Type B pancreatic cell (in vitro differentiated cells): ENCODE results near the gene MED12L. TPM values are rescaled to one million over a fixed set of nuclear protein-coding genes. Genes with fewer than 3 reads are reported as not detected.

Experiments
- DNase-seq: peaks from one replicate; pipeline ENCODE4 v3.0.0; 2021; ENCODE audit warnings: mixed read lengths; ENCODE audit not compliant: unreplicated experiment; ENCODE audit errors: extremely low spot score
- H3K27ac Mint-ChIP-seq: 2 replicates; pipeline ENCODE4 v1.8.0; 2021; ENCODE audit warnings: mild to moderate bottlenecking, mixed read lengths
- H3K27me3 Mint-ChIP-seq: 2 replicates; pipeline ENCODE4 v1.8.0; 2021; ENCODE audit warnings: mixed read lengths
- H3K36me3 Mint-ChIP-seq: 2 replicates; pipeline ENCODE4 v1.8.0; 2021; ENCODE audit warnings: mixed read lengths
- H3K4me1 Mint-ChIP-seq: one replicate; pipeline ENCODE4 v1.8.0; 2021; ENCODE audit warnings: mixed read lengths; ENCODE audit not compliant: unreplicated experiment
- H3K4me3 Mint-ChIP-seq: 2 replicates; pipeline ENCODE4 v1.8.0; 2021; ENCODE audit warnings: mild to moderate bottlenecking, mixed read lengths
- H3K9me3 Mint-ChIP-seq: 2 replicates; pipeline ENCODE4 v1.8.0; 2021; ENCODE audit warnings: mixed read lengths
- total RNA-seq: library from RNA; stranded (reverse); gene quantifications from 2 replicates; pipeline ENCODE4 v1.2.1, GENCODE V29; 2021; ENCODE audit warnings: low replicate concordance
- TF ChIP-seq, protein P1 (sequence below): fragments of 200-600 bp; sonication (generic); conservative IDR thresholded peaks from 2 replicates; pipeline ENCODE4 v1.5.0; 2021; ENCODE audit warnings: antibody characterized with exemption, mild to moderate bottlenecking

Gene MED12L
- total RNA-seq, 1 donor from 2014 or later = 6.4 TPM

DNA sequence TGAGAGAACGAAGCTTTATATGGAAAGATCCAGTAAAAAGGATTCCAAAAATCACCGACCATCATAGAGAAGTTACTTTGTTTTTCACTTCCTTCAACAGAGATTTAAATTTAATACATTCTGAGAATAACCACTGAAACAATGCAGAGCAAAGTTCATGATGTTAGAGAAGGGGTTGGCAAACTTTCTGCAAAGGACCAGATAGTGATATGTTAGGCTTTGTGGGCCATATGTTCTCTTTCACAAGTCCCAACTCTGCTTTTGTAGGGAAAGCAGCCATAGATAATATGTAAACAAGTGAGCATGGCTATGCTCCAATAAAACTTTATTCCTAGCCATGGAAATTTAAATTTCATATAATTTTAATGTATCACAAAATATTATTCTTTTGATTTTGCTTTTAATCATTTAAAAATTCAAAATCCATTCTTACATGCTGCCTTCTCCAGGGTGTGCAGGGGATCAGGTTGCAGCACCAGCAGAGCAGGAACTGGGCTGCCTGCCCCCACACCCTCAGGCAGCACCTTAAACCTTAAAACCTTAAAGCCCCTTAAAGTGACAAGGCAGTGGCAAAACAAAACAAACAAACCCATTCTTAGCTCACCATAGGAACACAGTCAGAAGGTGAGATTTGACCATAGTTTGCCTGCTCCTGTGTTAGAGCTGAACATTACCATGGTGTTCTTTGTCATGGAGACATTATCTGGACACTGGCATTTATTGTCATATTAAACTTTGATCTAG is 392.3 kb downstream of the MED12L start:
- peaks cover 10% of the 10 kb centered on the region for H3K9me3 Mint-ChIP-seq
- no peaks in the 10 kb centered on the region for H3K27me3 Mint-ChIP-seq

DNA sequence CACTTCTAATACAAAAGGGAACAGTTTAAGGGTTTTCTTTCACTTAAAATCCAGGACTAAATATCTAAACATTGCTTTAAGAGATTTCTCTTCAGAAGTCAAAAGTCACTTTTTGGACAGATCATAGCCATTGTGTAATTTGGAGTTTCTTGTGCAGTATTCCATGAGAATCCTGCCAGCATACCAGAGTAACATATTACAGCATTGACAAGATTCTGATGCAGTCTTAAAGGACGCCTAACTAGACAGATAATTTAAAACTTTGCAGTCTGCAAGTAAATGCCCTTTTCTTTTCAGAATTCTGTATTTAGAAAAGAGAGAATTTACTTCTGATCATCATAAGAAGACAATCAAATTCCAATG is 392.9 kb downstream of the MED12L start:
- H3K4me3 Mint-ChIP-seq = no peak overlapping the region
- H3K27me3 Mint-ChIP-seq = no peaks in the 10 kb centered on the region
- H3K4me1 Mint-ChIP-seq = peaks cover 14% of the 10 kb centered on the region

More for the DNA sequence above, 392.3 kb downstream of the MED12L start:
- no peak overlapping the region for H3K27ac Mint-ChIP-seq
- peaks cover 14% of the 10 kb centered on the region for H3K4me1 Mint-ChIP-seq
- H3K4me3 Mint-ChIP-seq = no peak overlapping the region
- TF ChIP-seq, protein P1, sequence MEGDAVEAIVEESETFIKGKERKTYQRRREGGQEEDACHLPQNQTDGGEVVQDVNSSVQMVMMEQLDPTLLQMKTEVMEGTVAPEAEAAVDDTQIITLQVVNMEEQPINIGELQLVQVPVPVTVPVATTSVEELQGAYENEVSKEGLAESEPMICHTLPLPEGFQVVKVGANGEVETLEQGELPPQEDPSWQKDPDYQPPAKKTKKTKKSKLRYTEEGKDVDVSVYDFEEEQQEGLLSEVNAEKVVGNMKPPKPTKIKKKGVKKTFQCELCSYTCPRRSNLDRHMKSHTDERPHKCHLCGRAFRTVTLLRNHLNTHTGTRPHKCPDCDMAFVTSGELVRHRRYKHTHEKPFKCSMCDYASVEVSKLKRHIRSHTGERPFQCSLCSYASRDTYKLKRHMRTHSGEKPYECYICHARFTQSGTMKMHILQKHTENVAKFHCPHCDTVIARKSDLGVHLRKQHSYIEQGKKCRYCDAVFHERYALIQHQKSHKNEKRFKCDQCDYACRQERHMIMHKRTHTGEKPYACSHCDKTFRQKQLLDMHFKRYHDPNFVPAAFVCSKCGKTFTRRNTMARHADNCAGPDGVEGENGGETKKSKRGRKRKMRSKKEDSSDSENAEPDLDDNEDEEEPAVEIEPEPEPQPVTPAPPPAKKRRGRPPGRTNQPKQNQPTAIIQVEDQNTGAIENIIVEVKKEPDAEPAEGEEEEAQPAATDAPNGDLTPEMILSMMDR = no peak
- no peak for DNase-seq
- H3K36me3 Mint-ChIP-seq = no peaks in the 10 kb centered on the region

DNA sequence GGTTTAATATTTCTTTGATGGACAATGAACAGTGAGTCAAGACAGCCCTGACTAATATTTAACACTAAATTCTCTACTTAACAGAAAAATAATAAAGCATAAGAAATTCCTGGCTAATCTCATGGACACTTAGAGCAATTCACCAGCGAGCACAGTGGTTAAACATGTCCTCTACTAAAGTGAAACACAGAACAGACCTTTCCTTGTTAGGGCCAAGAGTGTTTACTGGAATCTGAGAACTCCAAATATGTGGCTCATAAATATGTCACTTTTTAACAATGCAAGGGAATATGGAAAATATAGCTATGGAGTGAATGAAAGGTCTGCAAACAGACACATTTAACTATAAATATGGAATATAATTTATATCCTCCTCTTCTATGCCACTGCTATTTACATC is 394.0 kb downstream of the MED12L start:
- Mint-ChIP-seq H3K4me1 (peaks cover 14% of the 10 kb centered on the region), H3K27me3 (no peaks in the 10 kb centered on the region), H3K9me3 (peaks cover 10% of the 10 kb centered on the region), H3K36me3 (no peaks in the 10 kb centered on the region), H3K27ac (no peak overlapping the region), H3K4me3 (no peak overlapping the region)
- TF ChIP-seq, protein P1 = no peak
- DNase-seq = no peak

More for the DNA sequence above, 392.9 kb downstream of the MED12L start:
- no peak for DNase-seq
- TF ChIP-seq, protein P1 = no peak
- H3K27ac Mint-ChIP-seq = no peak overlapping the region
- H3K36me3 Mint-ChIP-seq = no peaks in the 10 kb centered on the region
- peaks cover 10% of the 10 kb centered on the region for H3K9me3 Mint-ChIP-seq

DNA sequence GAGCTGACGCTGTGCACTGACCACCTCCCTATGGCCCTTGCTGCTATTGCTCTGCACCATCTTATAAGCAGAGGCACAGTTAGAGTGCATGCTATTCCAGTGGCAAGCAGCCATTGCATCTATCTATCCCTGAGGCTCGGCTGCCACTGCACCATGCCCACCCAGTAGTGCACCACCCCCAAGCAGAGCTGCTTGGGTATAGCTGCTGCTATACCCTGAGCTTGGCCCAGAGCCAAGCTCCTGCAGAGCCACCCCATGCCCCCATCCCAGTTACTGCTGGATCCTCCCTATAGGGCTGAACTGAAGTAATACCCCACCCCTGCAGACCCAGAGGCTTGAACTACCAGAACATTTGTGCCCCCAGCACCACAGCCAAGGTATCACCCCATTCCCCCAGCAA is 395.0 kb downstream of the MED12L start:
- TF ChIP-seq, protein P1 = no peak
- DNase-seq = no peak
- Mint-ChIP-seq H3K4me3 (no peak overlapping the region), H3K4me1 (peaks cover 14% of the 10 kb centered on the region), H3K27me3 (no peaks in the 10 kb centered on the region), H3K9me3 (peaks cover 10% of the 10 kb centered on the region), H3K27ac (no peak overlapping the region), H3K36me3 (no peaks in the 10 kb centered on the region)

DNA sequence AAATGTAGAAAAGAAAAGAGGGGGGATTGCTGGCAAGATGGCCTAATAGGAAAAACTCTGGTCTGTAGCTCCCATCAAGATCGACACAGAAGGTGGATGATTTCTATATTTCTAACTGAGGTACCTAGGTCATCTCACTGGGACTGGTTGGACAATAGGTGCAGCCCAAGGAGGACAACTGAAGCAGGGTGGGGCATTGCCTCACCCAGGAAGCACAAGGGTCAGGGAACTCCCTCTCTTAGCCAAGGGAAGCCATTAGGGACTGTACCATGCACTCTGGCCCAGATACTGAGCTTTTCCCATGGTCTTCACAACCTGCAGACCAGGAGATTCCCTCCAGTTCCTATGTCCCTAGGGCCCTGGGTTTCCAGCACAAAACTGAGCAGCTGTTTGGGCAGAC is 398.0 kb downstream of the MED12L start:
- Mint-ChIP-seq H3K4me3 (no peak overlapping the region), H3K36me3 (no peaks in the 10 kb centered on the region), H3K27me3 (no peaks in the 10 kb centered on the region), H3K4me1 (peaks cover 9% of the 10 kb centered on the region), H3K27ac (no peak overlapping the region), H3K9me3 (peaks cover 10% of the 10 kb centered on the region)
- DNase-seq = no peak
- TF ChIP-seq, protein P1 = no peak
